CD4-positive, alpha-beta T cell treated with Interleukin-6 at 100 ng/mL for 8 hours (primary cell): ENCODE data around the gene ROR1.
"Not testable (repeated sequence)": the region's sequence is repeated elsewhere in the genome, so short reads cannot be mapped to it uniquely, and the experiment has no call there.

Experiments used
- DNase-seq: peaks from one replicate; pipeline ENCODE4 v3.0.0-alpha.2; 2020; ENCODE audit warnings: mixed read lengths, low spot score

Gene ROR1

DNA sequence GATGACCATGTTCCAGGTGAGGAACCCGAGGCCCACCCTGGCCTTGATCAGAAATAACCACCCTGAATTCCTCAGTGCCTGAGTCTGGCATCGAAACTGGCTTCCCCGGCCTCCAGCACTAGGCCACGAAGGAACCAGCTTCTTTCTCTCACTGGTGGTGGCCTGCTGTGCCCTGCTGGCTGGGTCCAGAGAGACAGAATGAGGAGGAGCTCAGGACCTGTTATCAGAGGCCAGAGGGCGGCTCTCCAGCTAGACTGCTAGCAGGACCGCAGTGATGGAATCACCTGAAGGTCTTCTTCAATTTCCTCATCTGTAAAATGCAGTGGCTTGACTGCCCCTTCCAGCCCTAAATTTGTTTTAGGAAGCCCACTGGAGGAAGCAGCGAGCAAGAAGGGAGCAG is 20.5 kb downstream of the ROR1 start:
- no peak for DNase-seq

DNA sequence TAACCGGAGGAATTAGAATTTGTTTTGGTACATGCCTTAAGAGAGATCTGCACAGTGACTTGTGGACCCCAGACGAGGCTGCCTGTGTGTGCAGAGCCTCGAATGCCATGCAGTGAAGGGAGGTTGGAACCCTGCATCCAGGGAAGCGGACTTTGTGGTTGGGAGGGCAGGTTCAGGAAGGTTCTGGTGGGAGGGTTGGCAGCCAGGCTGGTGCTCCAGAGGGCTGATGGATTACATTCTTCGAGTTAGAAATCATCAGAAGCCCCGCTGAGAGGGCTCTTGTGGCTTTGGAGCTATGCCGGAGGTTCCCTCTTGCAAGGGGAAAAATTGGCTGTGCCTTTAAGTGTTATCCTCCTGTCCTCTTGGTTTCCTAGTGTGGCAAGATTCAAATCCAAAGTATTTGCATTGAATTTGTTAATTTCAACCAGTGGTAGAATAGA is 21.1 kb downstream of the ROR1 start:
- DNase-seq, result no peak

DNA sequence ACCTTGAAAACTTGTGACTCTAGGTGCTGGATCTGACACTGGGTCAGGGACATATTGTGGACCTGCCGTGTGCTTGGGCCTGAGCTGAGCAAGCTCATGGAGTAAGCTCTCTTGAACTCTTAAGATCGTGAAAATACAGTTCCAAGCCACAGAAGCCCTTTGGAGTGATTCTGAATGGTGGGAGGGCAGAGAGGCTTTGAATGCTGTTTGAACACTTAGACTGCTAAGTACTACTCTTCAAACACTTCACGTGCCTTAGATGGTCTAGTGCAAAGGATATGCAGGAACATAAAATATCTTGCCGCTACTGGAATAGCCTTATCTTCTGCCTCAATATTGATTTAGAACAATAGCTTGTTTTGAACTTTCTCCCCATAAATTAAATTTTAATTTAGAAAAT is 21.6 kb downstream of the ROR1 start:
- no peak for DNase-seq

DNA sequence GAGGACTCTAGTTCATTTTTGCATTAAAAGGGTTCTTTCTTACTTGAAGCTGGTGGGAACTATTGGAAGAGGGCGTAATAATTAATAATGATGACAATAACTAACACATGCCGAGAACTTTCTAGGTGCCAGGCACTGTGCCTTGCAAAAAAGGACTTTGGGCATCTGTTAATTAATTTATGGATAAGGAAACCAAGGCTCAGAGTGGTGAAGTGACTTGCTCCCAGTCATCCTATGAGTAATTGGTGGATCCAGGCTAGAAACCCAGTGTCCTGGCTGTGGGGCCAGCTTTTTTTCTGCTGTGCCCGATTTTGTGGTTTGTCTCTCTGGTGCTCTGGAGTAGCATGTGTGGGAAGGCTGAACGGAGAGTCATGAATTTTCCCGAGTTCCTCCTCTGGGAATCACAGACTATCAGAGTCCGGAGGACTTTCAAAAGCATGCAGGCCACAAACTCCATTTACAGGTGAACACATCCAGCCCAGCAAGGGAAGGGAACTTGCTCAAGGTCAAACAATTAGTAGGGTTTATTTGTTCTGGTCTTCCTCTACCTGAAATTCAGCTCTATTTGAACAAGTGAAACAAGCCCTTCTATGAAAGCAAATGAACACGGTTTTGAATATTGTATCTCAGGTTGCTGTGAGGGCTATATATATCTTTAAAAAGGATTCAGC is 23.4 kb downstream of the ROR1 start:
- DNase-seq, result no peak

DNA sequence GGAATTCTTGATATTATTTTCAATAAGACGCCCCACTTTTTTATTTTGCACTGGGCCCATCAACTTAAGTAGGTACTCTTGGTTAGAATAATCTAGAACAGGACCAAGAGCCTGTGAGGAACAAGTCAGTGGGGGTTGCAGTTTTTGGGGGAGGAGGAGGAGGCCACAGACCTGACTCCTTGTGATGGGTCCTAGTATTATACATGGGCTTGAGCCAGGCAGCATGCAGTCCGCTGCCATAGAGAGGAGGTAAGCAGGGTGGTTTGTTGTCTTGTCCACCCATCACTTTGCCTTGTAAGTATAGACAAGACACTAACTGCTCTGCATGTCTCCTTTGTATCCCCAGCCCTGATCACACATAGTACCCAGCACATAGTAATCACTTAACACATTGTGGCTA is 24.5 kb downstream of the ROR1 start:
- DNase-seq, result no peak

DNA sequence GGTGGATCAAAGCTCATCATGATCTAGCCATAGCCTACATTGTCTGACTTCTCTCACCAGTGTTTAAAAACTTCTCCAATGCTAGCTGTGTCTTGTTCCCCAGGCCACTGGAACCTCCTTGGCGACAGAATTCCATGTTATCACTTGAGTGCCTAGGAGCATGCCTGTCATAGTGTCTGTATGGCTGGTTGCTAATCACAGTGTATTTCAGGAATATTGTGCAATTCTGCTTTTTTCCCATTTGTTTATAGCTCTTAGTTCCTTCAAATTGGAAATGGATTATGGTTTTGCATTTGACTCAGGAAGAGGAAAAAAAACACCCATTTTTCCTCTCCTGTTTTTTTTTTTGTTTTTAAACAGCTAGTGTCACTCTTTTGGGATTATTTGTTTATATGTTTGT is 25.5 kb downstream of the ROR1 start:
- DNase-seq, result no peak

DNA sequence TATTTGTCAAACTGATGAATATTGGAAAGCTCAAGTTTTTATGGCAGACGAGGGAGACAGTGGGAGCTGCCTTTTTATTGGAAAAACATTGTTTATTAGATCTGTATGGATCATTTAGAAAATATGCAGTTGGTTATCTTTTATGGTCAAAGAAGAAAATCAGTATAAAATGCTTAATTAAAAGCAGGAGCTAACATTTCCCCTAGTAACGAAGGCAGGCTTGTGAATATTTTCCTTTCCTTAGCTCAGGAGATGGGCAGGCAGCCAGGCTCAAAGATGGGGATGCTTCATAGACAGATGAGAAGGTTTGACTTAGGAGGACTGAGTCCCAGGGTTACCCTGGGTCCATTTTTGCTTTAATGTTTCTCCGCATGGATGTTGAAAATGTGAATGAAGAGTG is 26.0 kb downstream of the ROR1 start:
- no peak for DNase-seq

DNA sequence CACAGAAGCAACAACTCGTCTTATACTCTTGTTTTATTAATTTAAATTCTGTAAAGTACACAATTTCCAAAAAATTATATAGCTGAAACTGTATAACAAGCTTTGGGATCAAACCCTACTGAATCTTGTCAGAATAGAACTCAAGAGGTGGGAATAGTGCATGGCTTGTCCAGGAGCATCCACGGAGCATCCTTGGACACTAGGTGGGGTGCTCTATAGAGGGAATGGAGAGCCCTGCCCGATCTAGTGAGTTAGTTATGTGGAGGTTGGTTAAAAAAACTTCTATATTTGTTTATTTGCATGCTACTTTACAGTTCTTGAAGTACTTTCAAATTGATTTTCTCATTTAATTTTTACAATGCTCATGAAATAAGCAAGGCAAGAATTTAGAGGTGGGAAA is 28.3 kb downstream of the ROR1 start:
- no peak for DNase-seq

DNA sequence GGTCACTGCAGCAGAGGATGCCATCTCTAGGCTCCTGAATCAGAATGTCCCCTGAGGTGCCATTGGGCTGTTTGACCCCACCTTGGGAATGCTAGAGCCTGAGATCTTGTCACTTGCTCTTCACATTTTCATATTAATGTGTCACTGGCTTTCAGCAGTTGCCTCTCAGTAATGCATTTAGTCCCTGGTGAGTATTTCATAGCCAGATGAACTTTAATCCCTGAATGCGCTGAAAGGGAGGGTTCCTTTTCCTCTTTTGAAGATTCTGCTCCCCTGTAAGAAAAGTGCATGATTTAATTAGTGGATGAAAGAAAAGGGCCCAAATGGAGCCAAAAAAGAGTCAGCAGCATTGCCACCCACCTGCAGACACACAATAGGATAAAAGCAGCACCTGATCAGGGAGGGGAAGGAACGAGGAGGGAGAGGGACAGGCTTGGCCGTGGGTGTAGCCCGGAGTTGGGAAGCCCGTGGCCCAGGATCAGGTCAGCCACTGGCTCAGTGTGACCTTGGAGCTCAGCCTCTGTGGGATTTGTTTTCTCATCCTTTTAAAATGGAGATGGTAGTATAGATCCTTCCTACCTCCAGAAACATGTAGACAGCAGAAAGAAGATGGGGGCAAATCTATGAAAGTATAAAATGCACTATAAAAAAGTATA is 31.1 kb downstream of the ROR1 start:
- DNase-seq, result no peak

DNA sequence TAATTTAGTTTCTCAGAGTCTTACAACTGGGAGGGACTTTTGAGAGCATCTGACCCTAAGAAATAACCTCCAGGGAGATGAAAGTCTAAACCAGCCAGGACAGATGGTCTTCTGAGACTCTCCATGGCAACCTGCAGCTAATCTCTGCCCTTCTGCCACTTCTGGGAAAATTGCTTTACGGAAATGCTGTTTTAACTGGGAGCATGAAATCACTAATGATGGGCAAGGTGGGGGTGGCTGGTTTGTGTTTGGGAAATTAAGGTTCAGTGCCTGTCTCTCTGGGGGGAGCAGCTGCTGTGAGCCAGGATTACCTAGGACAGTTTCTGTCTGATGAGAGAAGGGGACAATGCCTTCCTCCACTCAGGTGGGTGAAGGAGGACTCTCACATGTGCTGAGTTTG is 33.2 kb downstream of the ROR1 start:
- no peak for DNase-seq

DNA sequence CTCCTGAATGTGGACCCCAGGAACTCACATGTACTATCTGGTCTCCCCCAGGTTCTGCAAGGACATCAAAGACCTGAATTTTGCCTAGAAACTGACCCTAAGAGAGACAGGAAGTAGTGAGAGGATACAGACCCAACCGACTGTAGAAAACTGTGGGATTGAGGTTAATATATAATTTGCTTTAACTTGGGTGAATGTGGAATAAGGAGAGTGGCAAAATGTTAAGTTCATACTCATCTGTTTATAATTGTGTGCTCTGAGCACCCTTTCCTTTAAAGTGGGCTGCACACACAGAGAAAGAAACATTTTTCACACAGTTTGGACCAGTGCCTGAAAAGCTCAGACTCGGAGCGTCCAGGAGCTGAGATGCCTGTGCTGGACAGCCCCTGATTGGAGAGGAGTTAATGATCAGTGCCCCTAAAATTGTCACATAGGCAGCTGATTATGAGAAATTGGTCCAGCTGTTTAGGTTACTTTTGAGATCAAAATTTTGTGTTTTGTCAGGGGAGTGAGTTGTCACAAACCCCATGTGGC is 37.2 kb downstream of the ROR1 start:
- no peak for DNase-seq

DNA sequence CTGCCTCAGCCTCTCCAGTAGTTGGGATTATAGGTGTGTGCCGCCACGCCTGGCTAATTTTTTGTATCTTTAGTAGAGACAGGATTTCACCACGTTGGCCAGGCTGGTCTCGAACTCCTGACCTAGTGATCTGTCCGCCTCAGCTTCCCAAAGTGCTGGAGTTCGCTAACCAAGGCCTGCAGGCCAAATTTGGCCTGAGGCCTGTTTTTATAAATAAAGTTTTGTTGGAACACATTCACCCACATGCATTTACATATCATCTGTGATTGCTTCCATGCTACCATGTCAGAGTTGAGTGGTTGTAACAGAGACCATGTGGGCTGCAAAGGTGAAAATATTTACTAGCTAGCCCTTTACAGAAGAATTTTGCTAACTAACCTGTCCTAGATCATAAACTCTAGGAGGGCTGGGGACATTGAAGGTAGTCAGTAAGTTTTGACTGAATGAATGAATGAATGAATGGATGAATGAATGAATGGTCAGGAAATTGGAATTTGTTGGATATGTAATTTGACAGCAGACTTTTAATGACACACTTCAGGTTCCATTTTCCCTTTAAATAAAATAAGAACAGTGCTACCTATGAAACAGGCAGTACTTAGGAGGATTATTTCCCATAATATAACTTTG is 38.4 kb downstream of the ROR1 start:
- DNase-seq, result no peak

DNA sequence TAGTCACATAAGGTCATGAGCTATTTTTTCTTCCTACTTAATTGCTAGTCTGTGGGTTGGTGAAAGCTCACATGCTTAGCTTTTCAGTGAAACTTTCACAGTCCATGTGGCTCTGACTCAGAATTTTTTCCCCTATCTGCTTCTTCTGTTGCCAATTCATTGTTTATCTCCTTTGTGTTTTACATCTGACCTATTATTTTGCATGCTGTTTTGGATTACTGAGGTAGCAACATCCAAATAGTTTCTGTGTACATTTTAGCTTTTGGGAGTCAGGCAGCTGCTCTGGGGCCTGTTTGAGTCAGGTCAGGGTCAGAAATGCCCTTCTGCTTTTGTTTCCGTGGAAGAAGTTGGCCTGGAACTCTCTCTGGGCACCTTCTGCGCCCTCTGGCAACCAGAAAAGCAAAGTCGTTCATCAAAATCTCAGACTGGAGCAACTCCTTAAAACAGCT is 40.0 kb downstream of the ROR1 start:
- no peak for DNase-seq

DNA sequence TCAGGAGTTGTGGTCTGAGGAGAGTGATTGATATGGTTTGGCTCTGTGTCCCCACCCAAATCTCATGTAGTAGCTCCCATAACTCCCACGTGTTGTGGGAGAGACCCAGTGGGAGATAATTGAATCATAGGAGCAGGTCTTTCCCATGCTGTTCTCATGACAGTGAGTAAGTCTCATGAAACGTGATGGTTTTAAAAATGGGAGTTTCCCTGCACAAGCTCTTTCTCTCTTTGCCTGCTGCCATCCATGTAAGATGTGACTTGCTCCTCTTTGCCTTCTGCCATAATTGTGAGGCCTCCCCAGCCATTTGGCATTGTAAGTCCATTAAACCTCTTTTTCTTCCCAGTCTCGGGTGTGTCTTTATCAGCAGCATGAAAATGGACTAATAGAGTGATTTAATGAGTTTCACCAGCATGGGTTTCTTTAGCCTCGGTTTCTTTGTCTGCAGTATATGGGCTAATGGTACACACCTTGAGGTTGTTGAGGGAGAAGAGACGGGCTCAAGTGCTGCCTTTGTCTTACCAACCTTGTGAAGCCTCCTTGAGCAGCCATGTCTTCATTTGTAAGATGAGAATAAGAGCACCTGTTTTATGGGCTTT is 42.5 kb downstream of the ROR1 start:
- DNase-seq, result not testable (repeated sequence)

DNA sequence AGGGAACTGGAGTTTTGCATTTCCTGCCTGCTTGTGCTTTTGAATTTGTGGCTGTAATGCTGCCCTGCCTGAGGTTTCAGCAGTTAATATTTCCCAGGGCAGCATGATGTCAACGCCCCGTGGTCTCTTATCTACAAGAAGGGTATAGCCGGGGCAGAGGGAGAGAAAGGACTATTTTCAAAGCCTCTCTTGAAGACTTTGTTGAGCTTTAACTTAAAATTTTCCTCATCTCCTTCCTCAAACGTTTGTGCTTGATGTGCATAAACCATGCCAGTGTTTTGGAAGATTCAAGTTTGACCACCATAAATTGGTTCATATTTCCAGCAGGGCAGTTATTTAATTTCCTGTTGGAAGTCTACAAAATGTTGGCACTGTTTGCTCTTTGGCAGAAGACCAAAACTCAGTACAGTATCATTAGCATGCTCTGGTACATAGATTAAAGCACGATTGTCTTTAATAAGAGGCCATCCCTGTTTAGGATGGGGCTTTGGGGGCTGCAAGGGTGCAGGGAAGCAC is 43.4 kb downstream of the ROR1 start:
- no peak for DNase-seq

DNA sequence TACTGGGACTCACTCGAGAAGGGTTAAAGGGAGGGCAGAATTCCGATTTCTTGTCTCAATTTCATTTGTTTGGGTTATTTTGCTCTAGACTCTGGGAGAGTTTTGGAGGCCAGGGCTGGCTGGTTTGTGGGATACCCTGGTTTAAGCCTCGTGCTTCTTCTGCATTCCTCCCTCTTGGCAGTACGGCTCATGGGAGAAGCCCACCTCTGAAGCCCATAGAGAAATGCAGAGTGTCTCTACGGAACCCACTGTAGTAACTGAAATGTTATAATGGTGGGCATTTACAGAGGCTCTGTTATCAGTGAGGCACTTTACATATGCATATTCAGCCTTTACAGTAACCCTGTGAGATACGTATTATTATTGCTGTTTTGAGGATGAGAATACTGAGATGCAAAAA is 43.9 kb downstream of the ROR1 start:
- DNase-seq, result no peak

DNA sequence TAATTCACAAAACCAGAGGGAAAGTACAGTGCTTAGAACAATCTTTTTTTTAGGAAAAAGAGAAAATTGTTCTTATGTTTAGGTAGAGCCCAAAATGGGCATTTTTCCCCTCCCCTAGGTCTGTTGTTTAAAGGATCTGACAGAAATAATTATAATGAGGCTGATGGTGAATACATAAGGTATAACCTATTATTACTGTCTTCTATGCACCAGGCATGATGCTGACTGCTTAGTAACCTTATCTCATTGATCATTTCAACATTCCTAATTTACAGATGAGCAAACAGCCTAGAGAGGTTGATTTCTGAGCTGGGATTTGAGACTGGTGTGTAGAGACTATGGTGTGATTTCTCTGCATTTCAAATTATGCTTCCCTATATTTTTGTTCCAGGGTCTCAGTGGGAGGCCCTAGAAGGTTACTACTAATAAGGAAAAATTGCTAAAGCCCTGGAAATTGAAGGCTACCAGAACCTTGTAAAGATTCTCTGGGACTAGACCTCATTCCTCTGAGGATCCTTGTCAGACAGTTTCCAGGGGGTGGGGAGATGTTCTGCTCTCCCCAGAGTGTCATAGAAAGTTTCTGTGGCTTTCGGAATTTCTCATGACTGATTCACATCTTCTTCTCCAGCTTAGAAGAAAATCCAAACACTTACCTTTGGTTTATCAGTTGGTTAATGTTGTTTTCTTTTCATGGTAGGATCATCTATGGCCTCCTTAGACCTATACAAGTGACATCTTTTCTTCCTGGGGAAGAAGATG is 44.9 kb downstream of the ROR1 start:
- DNase-seq, result no peak

DNA sequence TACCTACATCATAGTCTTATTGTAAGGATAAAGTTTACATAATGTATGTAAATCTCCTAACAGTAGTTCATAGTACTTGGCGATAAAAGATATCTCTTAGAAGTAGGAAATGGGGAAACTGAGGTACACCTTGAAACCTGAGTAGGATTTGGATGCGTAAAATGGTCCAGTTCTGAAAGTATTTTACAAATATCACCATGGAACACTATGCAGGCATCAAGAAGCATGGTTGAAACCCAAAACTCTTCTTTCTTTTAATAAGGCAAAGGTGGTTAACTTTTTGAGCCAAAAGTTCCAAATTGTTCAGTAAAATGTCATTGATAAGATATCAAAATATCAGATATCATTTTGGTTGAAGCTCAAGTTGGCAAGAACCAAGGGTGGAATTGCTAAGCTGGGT is 46.0 kb downstream of the ROR1 start:
- no peak for DNase-seq

DNA sequence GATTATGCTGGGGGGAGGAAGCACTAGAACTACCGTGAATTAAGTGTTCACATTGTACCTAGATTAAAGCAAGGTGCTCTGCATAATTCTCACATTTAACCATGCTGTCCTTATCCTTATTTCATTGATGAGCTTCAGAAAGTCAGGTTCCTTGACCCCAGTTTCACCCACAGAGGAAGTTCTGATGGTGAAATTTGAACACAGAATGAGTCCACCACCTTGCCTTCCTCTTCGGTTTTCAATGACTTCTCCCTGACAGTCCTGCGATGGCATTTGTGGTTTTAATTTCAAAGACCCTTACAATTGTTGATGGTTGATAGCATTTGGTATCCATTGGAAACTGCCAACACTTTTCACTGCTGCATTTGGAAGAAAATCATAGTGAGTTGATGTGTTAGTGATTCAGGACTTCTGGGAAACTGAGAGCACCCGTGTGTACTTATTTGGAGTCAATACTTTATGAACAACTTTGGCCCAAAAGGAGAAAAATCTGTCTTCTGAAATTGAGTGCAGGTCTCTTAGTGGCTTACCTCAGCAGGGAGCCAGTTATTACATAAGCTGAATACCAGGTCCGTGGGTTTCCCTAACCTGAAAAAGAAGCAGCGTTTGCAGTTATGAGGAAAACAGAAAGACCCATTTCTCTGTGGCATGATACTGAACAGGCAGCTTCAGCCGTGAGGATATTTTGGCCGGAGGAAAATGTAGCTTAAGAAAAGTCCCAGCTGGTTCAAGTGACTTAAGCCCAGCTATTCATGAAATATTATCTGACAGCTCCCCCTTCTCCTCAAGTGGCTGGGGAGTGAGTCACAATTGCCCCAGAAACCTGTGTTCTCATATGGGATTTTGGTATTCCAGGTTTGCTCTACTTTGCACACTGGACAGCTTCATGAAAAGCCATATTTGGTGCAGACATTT is 47.5 kb downstream of the ROR1 start:
- no peak for DNase-seq

DNA sequence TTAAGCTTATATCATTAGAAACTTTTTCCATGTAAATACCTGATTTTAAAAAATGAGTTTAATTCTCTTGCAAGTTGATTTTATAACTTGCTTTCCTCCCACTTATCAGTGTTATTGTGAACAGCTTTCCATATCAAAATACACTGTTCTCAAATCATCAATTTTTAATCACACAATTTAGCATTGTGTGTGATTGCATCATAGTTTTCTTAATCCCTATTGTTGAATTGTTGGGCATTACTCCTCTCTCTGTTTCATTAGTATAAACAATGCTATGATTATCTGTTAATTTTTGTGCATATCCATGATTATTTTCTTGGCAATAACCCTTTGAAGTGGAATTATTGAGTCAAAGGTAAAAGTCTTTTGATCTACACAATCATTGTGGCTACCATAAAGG is 48.7 kb downstream of the ROR1 start:
- DNase-seq, result no peak

DNA sequence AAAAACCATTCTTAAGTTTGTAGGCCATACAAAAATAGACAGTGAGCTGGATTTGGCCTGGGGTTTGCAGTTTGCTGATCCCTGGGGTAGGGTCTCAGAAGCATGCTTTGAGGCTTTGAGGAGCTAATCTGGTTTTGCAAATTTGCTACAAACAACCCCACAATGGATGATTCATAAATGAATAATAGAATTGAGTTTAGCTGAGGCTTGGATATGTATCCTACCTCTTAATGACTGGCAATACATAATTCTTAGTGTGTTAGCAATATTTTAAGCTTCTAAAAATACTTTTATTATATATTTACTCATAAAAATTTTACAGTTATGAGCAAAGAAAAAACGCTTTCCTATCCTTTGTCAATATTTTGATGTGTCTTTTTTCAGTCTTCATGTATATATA is 50.6 kb downstream of the ROR1 start:
- DNase-seq, result no peak
